H1 (cell line): ENCODE measurements around the gene PATJ. TPM values are rescaled to one million over a fixed set of nuclear protein-coding genes. Genes with fewer than 3 reads are reported as not detected.

Experiments used
- ASH2L ChIP-seq: fragments of 200-600, 300-600 bp; sonication (generic); IDR thresholded peaks from one replicate; pipeline ENCODE4 v1.7.1; 2017; ENCODE audit warnings: low read length
- BACH1 ChIP-seq: IDR thresholded peaks from 2 replicates; pipeline ENCODE4 v1.6.1; 2012; ENCODE audit warnings: low read length, improper control_type of control experiment
- CEBPB ChIP-seq: IDR thresholded peaks from 2 replicates; pipeline ENCODE4 v1.6.1; 2012; ENCODE audit warnings: low read depth, low read length
- CTBP2 ChIP-seq: IDR thresholded peaks from 2 replicates; pipeline ENCODE4 v1.7.0; 2011; ENCODE audit warnings: borderline replicate concordance, mild to moderate bottlenecking, moderate library complexity, mixed read lengths, low read length; ENCODE audit not compliant: insufficient read depth, insufficient read length
- GTF2F1 ChIP-seq: IDR thresholded peaks from 2 replicates; pipeline ENCODE4 v1.6.1; 2012; ENCODE audit warnings: low read depth, low read length, improper control_type of control experiment, borderline replicate concordance
- JUND ChIP-seq: IDR thresholded peaks from 2 replicates; pipeline ENCODE4 v1.6.1; 2011; ENCODE audit warnings: mild to moderate bottlenecking, improper control_type of control experiment, low read length
- NRF1 ChIP-seq: IDR thresholded peaks from 2 replicates; pipeline ENCODE4 v1.6.1; 2011; ENCODE audit warnings: mild to moderate bottlenecking, low read depth, low read length, improper control_type of control experiment
- POLR2AphosphoS5 ChIP-seq: IDR thresholded peaks from 2 replicates; pipeline ENCODE4 v1.6.1; 2011; ENCODE audit warnings: low read depth, low read length
- RNF2 ChIP-seq: fragments of 200-900, 300-1000 bp; sonication (generic); IDR thresholded peaks from 2 replicates; pipeline ENCODE4 v1.7.1; 2016; ENCODE audit warnings: borderline replicate concordance, low read depth, mild to moderate bottlenecking, antibody characterized with exemption, low read length; ENCODE audit not compliant: poor library complexity, severe bottlenecking; ENCODE audit errors: missing control alignments
- SIRT6 ChIP-seq: IDR thresholded peaks from one replicate; pipeline ENCODE4 v1.7.1; 2012; ENCODE audit warnings: low read length, inconsistent platforms
- SUZ12 ChIP-seq: fragments of 200-600 bp; sonication (generic); IDR thresholded peaks from 2 replicates; pipeline ENCODE4 v1.6.1; 2012; ENCODE audit warnings: mild to moderate bottlenecking, inconsistent platforms, low read length, moderate library complexity, mixed read lengths
- ZNF274 ChIP-seq: IDR thresholded peaks from 2 replicates; pipeline ENCODE4 v1.7.0; 2012; ENCODE audit warnings: low read length, borderline replicate concordance; ENCODE audit errors: extremely low read depth
- polyA plus RNA-seq, 7 experiments: library from polyadenylated mRNA; depleted of rRNA in 3 of 7; stranded (reverse) in 5 of 7; unstranded in 2 of 7; fragments of >200 nt in 5 of 7; fragments of 200-250 nt in 2 of 7; gene quantifications; 1 replicate in 5 of 7; 2 replicates in 1 of 7; 4 replicates in 1 of 7; pipeline versions ENCODE4 v1.2.1 to v1.2.3, GENCODE V29; 2011 to 2013; ENCODE audit warnings: missing spikeins in 2 of 7, mixed read lengths in 2 of 7
- total RNA-seq: library from RNA; stranded (reverse); fragmentation: NEBNext Ultra II Directional; extraction: Animal tissue kit (Norgen Biotek cat#: 25700); gene quantifications from 2 replicates; pipeline ENCODE4 v1.2.1, GENCODE V29; 2021

PATJ gene
- total and polyA plus RNA-seq, 2 of the 8 experiments (the other 6 are each of a cell fraction or from before 2014, with no cell fraction given) = 8.2 to 55.6 TPM

DNA sequence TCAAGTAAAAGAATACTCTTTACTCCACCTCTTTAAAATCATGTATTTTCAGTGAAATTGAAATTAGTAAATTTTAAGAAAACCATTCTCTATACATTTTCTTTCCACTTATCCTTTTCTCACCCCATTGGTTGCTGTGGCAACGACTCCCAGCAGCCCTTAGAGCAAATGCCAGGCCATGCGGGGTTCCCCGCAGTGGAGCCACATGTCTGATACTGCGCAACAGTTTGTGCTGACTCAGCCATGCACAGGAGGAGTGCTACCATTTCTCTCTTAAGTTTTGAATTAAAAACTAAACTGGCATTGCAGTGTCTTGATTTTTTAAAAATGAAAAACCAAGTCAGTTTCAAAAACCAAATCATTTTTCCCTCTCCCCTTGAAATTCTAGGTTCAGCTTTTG is 238.3 kb downstream of the PATJ start (continued):
- peak; percentile 91 for TF ChIP-seq BACH1
- TF ChIP-seq GTF2F1 = no peak
- TF ChIP-seq ASH2L = no peak
- no peak for TF ChIP-seq RNF2
- TF ChIP-seq CEBPB = 0 out of 2 replicates have a peak, but pooled peaks have one; percentile 19
- no peak for TF ChIP-seq JUND
- no peak for TF ChIP-seq ZNF274
- no peak for TF ChIP-seq SIRT6
- TF ChIP-seq SUZ12 = no peak
- TF ChIP-seq CTBP2 = no peak
- TF ChIP-seq NRF1 = no peak
- no peak for TF ChIP-seq POLR2AphosphoS5
